Measurements from ENCODE around the gene ADK.

The ADK gene

GRCh38 chr10:74371696-74372095 lies 220.7 kb downstream of the ADK start:
- DNase-seq, result no peak

GRCh38 chr10:74373059-74373458 lies 222.0 kb downstream of the ADK start:
- DNase-seq, result no peak

- DNase-seq, result no peak
Measured at GRCh38 chr10:74377476-74377875, 226.5 kb downstream of the ADK start.

GRCh38 chr10:74379474-74379873 lies 228.5 kb downstream of the ADK start:
- DNase-seq, result no peak

- DNase-seq, result no peak
Measured at GRCh38 chr10:74380795-74381194, 229.8 kb downstream of the ADK start.

GRCh38 chr10:74381291-74381853 lies 230.4 kb downstream of the ADK start:
- no peak for DNase-seq

- no peak for DNase-seq
Measured at GRCh38 chr10:74382663-74383062, 231.6 kb downstream of the ADK start.

GRCh38 chr10:74383642-74384041 lies 232.6 kb downstream of the ADK start:
- DNase-seq, result no peak

- no peak for DNase-seq
Measured at GRCh38 chr10:74384615-74385183, 233.7 kb downstream of the ADK start.

GRCh38 chr10:74388801-74389200 lies 237.8 kb downstream of the ADK start:
- no peak for DNase-seq

GRCh38 chr10:74391786-74392185 lies 240.8 kb downstream of the ADK start:
- no peak for DNase-seq

- DNase-seq, result no peak
Measured at GRCh38 chr10:74394416-74394969, 243.5 kb downstream of the ADK start.

- DNase-seq, result no peak
Measured at GRCh38 chr10:74400186-74400585, 249.2 kb downstream of the ADK start.

- DNase-seq, result no peak
Measured at GRCh38 chr10:74406006-74406405, 255.0 kb downstream of the ADK start.

GRCh38 chr10:74415146-74415839 lies 264.3 kb downstream of the ADK start:
- no peak for DNase-seq

- no peak for DNase-seq
Measured at GRCh38 chr10:74417397-74417796, 266.4 kb downstream of the ADK start.

GRCh38 chr10:74418285-74418872 lies 267.4 kb downstream of the ADK start:
- no peak for DNase-seq

GRCh38 chr10:74419491-74419951 lies 268.5 kb downstream of the ADK start:
- DNase-seq, result no peak

GRCh38 chr10:74419958-74420375 lies 268.9 kb downstream of the ADK start:
- peak; percentile 12 for DNase-seq

- no peak for DNase-seq
Measured at GRCh38 chr10:74424565-74424964, 273.5 kb downstream of the ADK start.

- no peak for DNase-seq
Measured at GRCh38 chr10:74425456-74426001, 274.5 kb downstream of the ADK start.

GRCh38 chr10:74431816-74432215 lies 280.8 kb downstream of the ADK start:
- DNase-seq, result no peak

- no peak for DNase-seq
Measured at GRCh38 chr10:74432841-74433594, 282.0 kb downstream of the ADK start.

Data from effector CD4-positive, alpha-beta T cell (primary cell).